ENCODE results near the gene FSTL3.
"Not testable (repeated sequence)": the region's sequence is repeated elsewhere in the genome, so short reads cannot be mapped to it uniquely, and the experiment has no call there.

The FSTL3 gene

DNA sequence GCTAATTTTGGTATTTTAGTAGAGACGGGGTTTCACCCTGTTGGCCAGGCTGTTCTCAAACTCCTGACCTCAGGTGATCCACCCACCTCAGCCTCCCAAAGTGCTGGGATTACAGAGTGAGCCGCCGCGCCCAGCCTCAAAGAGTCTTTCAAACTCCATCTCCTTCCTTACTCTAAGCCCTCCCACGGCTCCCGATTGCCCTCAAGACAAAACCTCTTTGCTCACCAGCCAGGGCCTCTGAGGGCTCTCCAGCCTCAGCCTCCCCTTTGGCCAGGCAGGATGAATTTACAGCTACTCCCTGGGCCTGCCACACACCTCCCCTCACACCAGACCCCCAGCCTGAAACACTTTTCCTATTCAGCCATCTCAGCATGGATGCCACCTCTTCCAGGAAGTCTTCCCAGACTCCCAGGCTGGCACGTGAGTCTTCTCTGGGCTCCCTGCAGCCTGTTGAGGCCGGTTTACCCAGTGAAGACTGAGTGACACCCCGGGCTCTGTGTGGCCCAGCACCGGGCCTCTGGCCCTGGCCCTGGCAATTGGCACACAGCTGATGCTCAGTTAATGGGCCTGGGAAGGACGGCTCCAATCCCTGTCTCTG, 11.5 kb downstream of the FSTL3 start:
- TF ChIP-seq, protein P1, sequence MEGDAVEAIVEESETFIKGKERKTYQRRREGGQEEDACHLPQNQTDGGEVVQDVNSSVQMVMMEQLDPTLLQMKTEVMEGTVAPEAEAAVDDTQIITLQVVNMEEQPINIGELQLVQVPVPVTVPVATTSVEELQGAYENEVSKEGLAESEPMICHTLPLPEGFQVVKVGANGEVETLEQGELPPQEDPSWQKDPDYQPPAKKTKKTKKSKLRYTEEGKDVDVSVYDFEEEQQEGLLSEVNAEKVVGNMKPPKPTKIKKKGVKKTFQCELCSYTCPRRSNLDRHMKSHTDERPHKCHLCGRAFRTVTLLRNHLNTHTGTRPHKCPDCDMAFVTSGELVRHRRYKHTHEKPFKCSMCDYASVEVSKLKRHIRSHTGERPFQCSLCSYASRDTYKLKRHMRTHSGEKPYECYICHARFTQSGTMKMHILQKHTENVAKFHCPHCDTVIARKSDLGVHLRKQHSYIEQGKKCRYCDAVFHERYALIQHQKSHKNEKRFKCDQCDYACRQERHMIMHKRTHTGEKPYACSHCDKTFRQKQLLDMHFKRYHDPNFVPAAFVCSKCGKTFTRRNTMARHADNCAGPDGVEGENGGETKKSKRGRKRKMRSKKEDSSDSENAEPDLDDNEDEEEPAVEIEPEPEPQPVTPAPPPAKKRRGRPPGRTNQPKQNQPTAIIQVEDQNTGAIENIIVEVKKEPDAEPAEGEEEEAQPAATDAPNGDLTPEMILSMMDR (IDR thresholded peaks at IDR 0.05; ENCODE audit: low read depth, low read length, missing control alignments), result no peak
- H3K4me3 ChIP-seq (replicated peaks; ENCODE audit: low read depth, low read length), result no peak overlapping the region
- no peak for DNase-seq (ENCODE audit: extremely low read depth, low read depth)

DNA sequence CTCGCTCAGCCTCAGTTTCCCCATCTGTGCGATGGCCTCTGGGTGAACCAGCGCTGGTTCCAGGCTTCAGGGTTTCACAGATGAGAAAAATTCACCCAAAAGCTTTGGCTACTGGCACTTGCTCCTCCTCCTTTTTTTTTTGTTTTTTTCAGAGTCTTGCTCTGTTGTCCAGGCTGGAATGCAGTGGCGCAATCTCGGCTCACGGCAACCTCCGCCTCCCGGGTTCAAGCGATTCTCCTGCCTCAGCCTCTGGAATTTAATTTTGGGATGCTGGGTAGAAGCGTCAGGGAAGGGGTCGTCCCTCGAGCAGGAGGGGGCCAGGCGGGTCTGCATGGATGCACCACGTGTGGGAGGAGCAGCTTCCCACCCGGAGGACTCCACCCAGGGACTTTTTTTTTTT, 12.0 kb downstream of the FSTL3 start:
- H3K4me3 ChIP-seq (replicated peaks; ENCODE audit: low read depth, low read length), result no peak overlapping the region
- TF ChIP-seq, protein P1 (IDR thresholded peaks at IDR 0.05; ENCODE audit: low read depth, low read length, missing control alignments), result no peak
- no peak for DNase-seq (ENCODE audit: extremely low read depth, low read depth)

DNA sequence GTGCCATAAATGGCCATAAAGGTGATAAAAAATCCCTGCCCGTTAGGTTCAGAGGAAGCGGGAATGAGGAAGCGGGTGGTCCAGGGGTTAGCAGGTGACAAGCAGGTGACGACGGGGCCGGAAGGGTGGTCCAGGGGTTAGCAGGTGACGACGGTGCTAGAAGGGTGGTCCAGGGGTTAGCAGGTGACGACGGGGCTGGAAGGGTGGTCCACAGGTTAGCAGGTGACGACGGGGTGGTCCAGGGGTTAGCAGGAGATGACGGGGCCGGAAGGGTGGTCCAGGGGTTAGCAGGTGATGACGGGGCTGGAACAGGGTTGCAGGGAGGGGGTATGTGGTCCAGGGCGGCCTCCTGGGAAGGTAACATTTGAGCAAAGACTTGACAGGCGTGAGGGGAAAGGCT, 12.8 kb downstream of the FSTL3 start:
- TF ChIP-seq, protein P1 (IDR thresholded peaks at IDR 0.05; ENCODE audit: low read depth, low read length, missing control alignments), result no peak
- no peak for DNase-seq (ENCODE audit: extremely low read depth, low read depth)
- H3K4me3 ChIP-seq (replicated peaks; ENCODE audit: low read depth, low read length), result no peak overlapping the region

DNA sequence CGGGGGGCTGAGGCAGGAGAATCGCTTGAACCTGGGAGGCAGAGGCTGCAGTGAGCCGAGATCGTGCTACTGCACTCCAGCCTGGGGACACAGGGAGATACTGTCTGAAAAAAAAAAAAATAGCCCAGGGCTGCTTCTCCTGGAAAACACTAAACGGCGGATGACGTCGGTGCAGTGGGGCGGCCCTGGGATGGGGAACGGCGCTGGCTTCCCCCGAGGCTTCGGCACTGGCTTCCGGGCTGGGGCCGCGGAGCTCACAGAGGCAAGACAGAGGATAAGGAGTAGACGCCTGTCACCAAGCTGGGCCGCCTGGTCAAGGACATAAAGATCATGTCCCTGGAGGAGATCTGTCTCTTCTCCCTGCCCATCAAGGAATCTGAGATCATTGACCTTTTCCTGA, 14.0 kb downstream of the FSTL3 start:
- H3K4me3 ChIP-seq (replicated peaks; ENCODE audit: low read depth, low read length), result no peak overlapping the region
- no peak for DNase-seq (ENCODE audit: extremely low read depth, low read depth)
- TF ChIP-seq, protein P1 (IDR thresholded peaks at IDR 0.05; ENCODE audit: low read depth, low read length, missing control alignments), result no peak

DNA sequence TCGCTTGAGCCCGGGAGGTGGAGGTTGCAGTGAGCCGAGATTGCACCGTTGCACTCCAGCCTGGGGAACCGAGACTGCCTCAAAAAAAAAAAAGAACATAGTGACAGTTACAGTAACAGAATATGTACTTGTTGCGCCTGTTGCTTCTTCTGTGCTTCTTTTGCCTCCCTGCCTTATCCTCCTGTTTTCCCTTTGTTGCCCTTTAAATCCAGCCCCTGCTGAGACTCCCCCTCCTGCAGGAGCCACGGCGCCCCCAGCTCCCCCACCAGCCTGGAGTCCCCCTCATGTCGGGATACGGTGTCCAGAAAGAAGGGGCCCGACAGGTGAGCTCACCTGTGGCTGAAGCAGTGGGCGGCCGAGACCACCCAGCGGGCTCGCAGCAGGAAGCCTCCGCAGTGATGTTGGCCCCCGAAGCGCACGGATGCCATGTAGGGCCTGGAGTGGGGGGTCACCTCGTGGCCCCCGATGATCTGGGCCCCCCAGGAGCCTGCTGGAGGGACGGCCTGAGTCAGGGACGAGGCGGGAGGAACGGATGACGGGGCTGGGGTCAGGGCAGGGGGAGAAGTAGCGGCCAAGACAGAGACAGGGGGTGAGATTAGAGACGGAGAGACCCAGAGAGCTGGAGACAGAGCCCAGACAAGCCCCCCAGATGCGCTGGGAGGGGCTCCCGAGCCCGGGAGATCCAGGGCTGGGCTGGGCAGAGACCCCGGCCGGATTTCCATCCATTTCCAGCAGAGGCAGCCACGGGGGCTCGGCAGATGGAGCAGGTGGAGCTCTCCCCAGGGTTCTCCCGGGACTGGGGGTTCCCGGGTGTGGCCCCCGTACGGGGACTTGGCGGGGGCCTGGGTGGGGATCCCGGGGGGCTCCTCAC, 18.5 kb downstream of the FSTL3 start:
- no peak for DNase-seq (ENCODE audit: extremely low read depth, low read depth)
- TF ChIP-seq, protein P1 (IDR thresholded peaks at IDR 0.05; ENCODE audit: low read depth, low read length, missing control alignments), result no peak
- H3K4me3 ChIP-seq (replicated peaks; ENCODE audit: low read depth, low read length), result no peak overlapping the region

DNA sequence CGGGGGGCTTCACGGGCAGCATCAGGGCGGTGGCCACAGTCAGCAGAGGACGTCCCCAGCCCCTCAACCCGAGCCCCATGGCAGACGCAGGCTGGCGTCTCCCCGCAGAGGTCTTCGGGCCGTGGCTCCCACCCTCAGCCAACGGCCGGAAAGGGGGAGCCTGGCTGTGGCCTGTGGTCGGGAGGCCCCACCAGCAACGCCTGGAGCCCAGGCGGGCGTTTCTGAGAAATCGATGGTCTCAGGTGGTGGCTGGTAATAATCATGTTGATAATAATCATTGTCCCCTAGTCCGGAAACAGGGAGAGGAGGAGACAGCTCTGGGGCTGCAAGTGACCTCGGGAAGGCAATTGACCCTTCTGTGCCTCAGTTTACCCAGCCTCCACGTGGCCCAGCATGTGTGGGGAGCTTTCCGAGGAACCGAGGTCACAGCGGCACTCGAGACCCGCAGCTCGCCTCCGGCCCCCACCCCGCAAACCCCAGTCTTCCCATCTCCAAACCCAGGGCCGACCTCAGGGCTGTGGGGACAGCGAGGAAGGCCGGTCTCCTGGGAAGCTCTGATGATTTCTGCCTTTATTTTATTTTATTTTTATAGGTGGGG, 19.3 kb downstream of the FSTL3 start, which contains the start of gene PRSS57:
Gene PRSS57 (minus strand): TSS at position 101 of the 598 bp plus-strand sequence. CDS start 22 bp downstream, at position 79.
- DNase-seq (ENCODE audit: extremely low read depth, low read depth), result no peak
- TF ChIP-seq, protein P1 (IDR thresholded peaks at IDR 0.05; ENCODE audit: low read depth, low read length, missing control alignments), result no peak
- H3K4me3 ChIP-seq (replicated peaks; ENCODE audit: low read depth, low read length), result no peak within 1 kb of the TSS

DNA sequence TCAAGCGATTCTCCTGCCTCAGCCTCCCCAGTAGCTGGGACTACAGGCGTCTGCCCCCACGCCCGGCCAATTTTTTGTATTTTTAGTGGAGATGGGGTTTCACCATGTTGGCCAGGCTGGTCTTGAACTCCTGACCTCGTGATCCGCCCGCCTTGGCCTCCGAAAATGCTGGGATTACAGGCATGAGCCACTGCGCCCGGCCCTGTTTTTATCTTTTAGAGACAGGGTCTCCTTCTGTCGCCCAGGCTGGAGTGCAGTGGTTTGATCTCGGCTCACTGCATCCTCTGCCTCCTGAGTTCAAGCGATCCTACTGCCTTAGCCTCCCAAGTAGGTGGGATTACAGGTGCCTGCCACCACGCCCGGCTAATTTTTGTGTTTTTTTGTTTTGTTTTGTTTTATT, 22.3 kb downstream of the FSTL3 start:
- not testable (repeated sequence) for DNase-seq (ENCODE audit: extremely low read depth, low read depth); H3K4me3 ChIP-seq (replicated peaks; ENCODE audit: low read depth, low read length)

DNA sequence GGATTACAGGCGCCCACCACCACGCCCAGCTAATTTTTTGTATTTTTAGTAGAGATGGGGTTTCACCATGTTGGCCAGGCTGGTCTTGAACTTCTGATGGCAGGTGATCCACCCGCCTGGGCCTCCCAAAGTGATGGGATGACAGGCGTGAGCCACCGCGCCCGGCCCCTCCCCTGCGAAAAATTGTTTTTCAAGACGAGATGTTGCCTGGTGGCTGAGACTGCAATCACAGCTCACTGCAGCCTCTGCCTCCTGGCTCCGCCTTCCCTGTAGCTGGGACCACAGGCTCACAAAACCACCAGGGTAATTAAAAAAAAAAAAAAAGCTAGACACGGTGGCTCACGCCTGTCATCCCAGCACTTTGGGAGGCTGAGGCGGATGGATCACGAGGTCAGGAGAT, 23.7 kb downstream of the FSTL3 start:
- DNase-seq (ENCODE audit: extremely low read depth, low read depth); H3K4me3 ChIP-seq (replicated peaks; ENCODE audit: low read depth, low read length): not testable (repeated sequence)

DNA sequence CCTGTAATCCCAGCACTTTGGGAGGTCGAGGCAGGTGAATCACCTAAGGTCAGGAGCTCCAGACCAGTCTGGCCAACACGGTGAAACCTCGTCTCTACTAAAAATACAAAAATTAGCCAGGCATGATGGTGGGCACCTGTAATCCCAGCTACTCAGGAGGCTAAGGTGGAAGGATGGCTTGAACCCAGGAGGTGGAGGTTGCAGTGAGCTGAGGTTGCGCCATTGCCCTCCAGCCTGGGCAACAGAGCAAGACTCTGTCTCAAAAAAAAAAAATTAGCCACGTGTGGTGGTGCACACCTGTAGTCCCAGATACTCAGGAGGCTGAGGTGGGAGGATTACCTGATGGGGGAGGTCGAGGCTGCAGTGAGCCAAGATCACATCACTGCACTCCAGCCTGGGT, 26.7 kb downstream of the FSTL3 start:
- not testable (repeated sequence) for DNase-seq (ENCODE audit: extremely low read depth, low read depth); H3K4me3 ChIP-seq (replicated peaks; ENCODE audit: low read depth, low read length)
